NK-92 treated with Interleukin-12 subunit alpha and Interleukin-12 subunit beta, amount 100 ng/mL, for 24 hours (cell line): Measurements from ENCODE around the gene MN1.

ENCODE experiments used
- DNase-seq: peaks from one replicate; lab custom pipeline; 2025; lab: John Stamatoyannopoulos, UW

MN1 gene

GRCh38 chr22:27785831-27786230 lies 15.7 kb downstream of the MN1 start:
- no peak for DNase-seq

- DNase-seq: no peak
These were observed 17.5 kb downstream of the MN1 start for GRCh38 chr22:27784120-27784475.

GRCh38 chr22:27783436-27784119 lies 18.0 kb downstream of the MN1 start:
- DNase-seq: no peak

- no peak for DNase-seq
These were observed 19.5 kb downstream of the MN1 start for GRCh38 chr22:27782088-27782487.

GRCh38 chr22:27780161-27780575 lies 21.4 kb downstream of the MN1 start:
- DNase-seq: no peak

- DNase-seq: no peak
These were observed 21.9 kb downstream of the MN1 start for GRCh38 chr22:27779643-27780042.

GRCh38 chr22:27778294-27779090 lies 23.1 kb downstream of the MN1 start:
- DNase-seq: no peak

- DNase-seq: no peak
These were observed 24.4 kb downstream of the MN1 start for GRCh38 chr22:27777128-27777527.

- no peak for DNase-seq
These were observed 25.0 kb downstream of the MN1 start for GRCh38 chr22:27776650-27776958.

- no peak for DNase-seq
These were observed 25.6 kb downstream of the MN1 start for GRCh38 chr22:27775758-27776649.

GRCh38 chr22:27775087-27775698 lies 26.4 kb downstream of the MN1 start:
- DNase-seq: no peak

- DNase-seq: no peak
These were observed 27.4 kb downstream of the MN1 start for GRCh38 chr22:27774200-27774599.

GRCh38 chr22:27772984-27773498 lies 28.5 kb downstream of the MN1 start:
- DNase-seq: no peak

GRCh38 chr22:27772081-27772983 lies 29.2 kb downstream of the MN1 start:
- no peak for DNase-seq

- no peak for DNase-seq
These were observed 29.9 kb downstream of the MN1 start for GRCh38 chr22:27771637-27772036.

GRCh38 chr22:27769012-27769411 lies 32.5 kb downstream of the MN1 start:
- DNase-seq: no peak

- no peak for DNase-seq
These were observed 33.4 kb downstream of the MN1 start for GRCh38 chr22:27768027-27768653.

- no peak for DNase-seq
These were observed 34.9 kb downstream of the MN1 start for GRCh38 chr22:27766679-27767078.

GRCh38 chr22:27765706-27766291 lies 35.8 kb downstream of the MN1 start:
- DNase-seq: no peak

- no peak for DNase-seq
These were observed 36.8 kb downstream of the MN1 start for GRCh38 chr22:27764722-27765236.
